ENCODE results near the gene STRAP. TPM values are rescaled to one million over a fixed set of nuclear protein-coding genes. Genes with fewer than 3 reads are reported as not detected.

STRAP gene
- total and polyA plus RNA-seq, 2 of the 4 experiments (the other 2 are of a cell fraction), result 82.1 to 98.1 TPM

GRCh38 chr12:15851045-15851620 lies 31.1 kb upstream of the STRAP start:
- no TSS peak for BruUV-seq (replicated peaks)
- in situ Hi-C loops (cut with MboI; ENCODE audit: low sequenced_read_pairs), result loop anchor here (5.0 kb wide), 2 partner anchors 254 to 579 kb away; no protein-coding TSS in a partner anchor
- DNase-seq, result no peak

More at GRCh38 chr12:15851045-15851620, 31.1 kb upstream of the STRAP start:
- H3K79me1 ChIP-seq (ENCODE audit: low read depth in 1 of 2, low read length in 2 of 2), result no peaks in the 10 kb centered on the region
- H2BK5ac ChIP-seq (ENCODE audit: low read depth, low read length, poor library complexity, severe bottlenecking), result no peak overlapping the region
- WGBS, 2 experiments (ENCODE audit: extremely low coverage in 2 of 2, insufficient read length in 1 of 2), result 60% methylated on average over 2 of the region's 3 CpGs; no CpG with 5 or more reads in 1 of the 2 experiments
- H2BK20ac ChIP-seq (ENCODE audit: low read depth, low read length), result no peak overlapping the region
- H3K4me1 ChIP-seq (ENCODE audit: control insufficient read depth, insufficient read depth, low read length), result peaks cover 8% of the 10 kb centered on the region
- H3K18ac ChIP-seq (ENCODE audit: low read depth, low read length), result 0 out of 2 replicates have a peak overlapping the region, but pooled peaks have one; percentile 33
- dilution Hi-C loops (cut with HindIII; ENCODE audit: low sequenced_read_pairs, unreplicated experiment), result no loop called here
- H4K20me1 ChIP-seq (ENCODE audit: insufficient read depth, low read length), result no peaks in the 10 kb centered on the region
- no peak overlapping the region for H3K23ac ChIP-seq (ENCODE audit: low read depth, low read length)
- no peak for ATAC-seq (ENCODE audit: low read depth)
- no peak overlapping the region; the same call in 1 of the 2 replicates for H4K5ac ChIP-seq (ENCODE audit: low read depth, low read length)
- H4K8ac ChIP-seq (ENCODE audit: low read depth in 2 of 2, low read length in 2 of 2), result no peak overlapping the region
- no peak overlapping the region for H2AK5ac ChIP-seq (ENCODE audit: low read depth, low read length)
- H2BK120ac ChIP-seq (ENCODE audit: low read depth, low read length), result 0 out of 2 replicates have a peak overlapping the region, but pooled peaks have one; percentile 25
- no peak overlapping the region; the same call in 1 of the 2 replicates for H3K14ac ChIP-seq (replicated peaks; ENCODE audit: low read depth, low read length)
- H3K4me2 ChIP-seq (ENCODE audit: low read depth, low read length), result no peak overlapping the region
- intact Hi-C loops (cut with micrococcal nuclease), result loop anchor here (10.0 kb wide), 1 partner anchor 156 kb away; no protein-coding TSS in a partner anchor
- no peaks in the 10 kb centered on the region for H3K27me3 ChIP-seq (ENCODE audit: control insufficient read depth, insufficient read depth, low read length)
- H3K9me1 ChIP-seq (ENCODE audit: insufficient read depth, low read length), result 0 out of 2 replicates have a peak, but pooled peaks cover 3% of the 10 kb centered on the region
- H2AK9ac ChIP-seq (replicated peaks; ENCODE audit: low read depth, low read length, poor library complexity), result no peak overlapping the region
- CTCF ChIA-PET, result no interaction called here
- TF ChIP-seq ELK1 (IDR thresholded peaks at IDR 0.05; ENCODE audit: borderline replicate concordance, low read depth, low read length) (no peak), MAZ (IDR thresholded peaks at IDR 0.05; ENCODE audit: borderline replicate concordance, low read depth, low read length) (no peak), SMC3 (IDR thresholded peaks at IDR 0.05; ENCODE audit: low read depth, low read length) (no peak), FOS (IDR thresholded peaks at IDR 0.05; ENCODE audit: low read depth, low read length) (no peak), NFE2L2 (IDR thresholded peaks at IDR 0.05; ENCODE audit: low read depth, low read length) (no peak), POLR2A (IDR thresholded peaks at IDR 0.05; ENCODE audit: low read depth, low read length) (no peak), BHLHE40 (IDR thresholded peaks at IDR 0.05; ENCODE audit: low read depth, low read length) (no peak), CHD1 (IDR thresholded peaks at IDR 0.05; ENCODE audit: low read depth, low read length) (no peak), RAD21 (IDR thresholded peaks at IDR 0.05; ENCODE audit: low read length) (no peak), USF2 (IDR thresholded peaks at IDR 0.05; ENCODE audit: low read depth, low read length) (no peak), CEBPB (IDR thresholded peaks at IDR 0.05; ENCODE audit: low read depth, low read length) (no peak), MAFK (IDR thresholded peaks at IDR 0.05; ENCODE audit: low read depth, low read length) (no peak), CTCF (conservative IDR thresholded peaks at IDR 0.05; ENCODE audit: low read depth, low read length) (no peak), RFX5 (IDR thresholded peaks at IDR 0.05; ENCODE audit: low read depth, low read length) (no peak), RCOR1 (IDR thresholded peaks at IDR 0.05; ENCODE audit: insufficient replicate concordance, low read length) (no peak), MXI1 (IDR thresholded peaks at IDR 0.05; ENCODE audit: borderline replicate concordance, low read depth, low read length) (no peak)
- no peak overlapping the region for H2AFZ ChIP-seq (replicated peaks; ENCODE audit: low read length, poor library complexity)
- H3K9ac ChIP-seq (ENCODE audit: low read depth, low read length), result no peak overlapping the region
- H3K36me3 ChIP-seq (ENCODE audit: control insufficient read depth, insufficient read depth, low read length), result no peaks in the 10 kb centered on the region
- no peaks in the 10 kb centered on the region for H3K9me3 ChIP-seq (ENCODE audit: control insufficient read depth, insufficient read depth, low read length)
- H3K4me3 ChIP-seq (ENCODE audit: insufficient read depth, low read depth, low read length), result no peak overlapping the region
- no peak overlapping the region for H4K91ac ChIP-seq (ENCODE audit: insufficient read depth, low read depth, low read length)
- H3K27ac ChIP-seq (ENCODE audit: insufficient read depth, low read length), result no peak overlapping the region
- no peak overlapping the region for H3K56ac ChIP-seq (ENCODE audit: extremely low read depth, insufficient read depth, low read length)
- H2BK15ac ChIP-seq (ENCODE audit: low read depth, low read length), result no peak overlapping the region; the same call in 2 of the 3 replicates
- no peak overlapping the region for H3K4ac ChIP-seq (ENCODE audit: low read depth, low read length)
- POLR2A ChIA-PET (ENCODE audit: unreplicated experiment), result no interaction called here

Data from IMR-90 (cell line).